IMR-90 (cell line): ENCODE measurements around the gene SIM2. TPM values are rescaled to one million over a fixed set of nuclear protein-coding genes. Genes with fewer than 3 reads are reported as not detected.

Experiments used
- ATAC-seq: fragments of 200-7000 bp; cut with Tn5 transposase; 2 replicates; pipeline ENCODE4 v1.9.1; 2020; ENCODE audit warnings: low read depth, mild to moderate bottlenecking, moderate library complexity
- BruUV-seq: library from RNA; stranded (reverse); fragments of 400-500 nt; replicated peaks from 2 replicates; lab custom pipeline; 2021; lab: Mats Ljungman, UMichigan
- CTCF ChIA-PET: fragments of 300-600 bp; formaldehyde crosslinking; extraction: SDS; loops from one replicate; lab custom pipeline; 2021; ENCODE audit warnings: antibody characterized with exemption; lab: Yijun Ruan, JAX
- POLR2A ChIA-PET: fragments of 300-600 bp; sonication (Branson Sonifier 250); formaldehyde crosslinking; loops from one replicate; lab custom pipeline; 2022; ENCODE audit warnings: antibody characterized with exemption; ENCODE audit not compliant: unreplicated experiment; lab: Charles Lee
- DNase-seq: peaks from one replicate; pipeline ENCODE4 v3.0.0; 2013
- H2AFZ ChIP-seq: replicated peaks from 2 replicates; pipeline ENCODE3; 2013; ENCODE audit warnings: low read length, mild to moderate bottlenecking; ENCODE audit not compliant: poor library complexity
- H2AK5ac ChIP-seq: 2 replicates; pipeline ENCODE4 v1.6.1; 2013; ENCODE audit warnings: low read depth, low read length, inconsistent platforms
- H2AK9ac ChIP-seq: replicated peaks from 2 replicates; pipeline ENCODE3; 2013; ENCODE audit warnings: mild to moderate bottlenecking, low read depth, low read length, moderate library complexity; ENCODE audit not compliant: poor library complexity
- H2BK120ac ChIP-seq: 2 replicates; pipeline ENCODE4 v1.6.1; 2013; ENCODE audit warnings: low read depth, low read length, inconsistent platforms
- H2BK15ac ChIP-seq: 3 replicates; pipeline ENCODE4 v1.6.1; 2013; ENCODE audit warnings: low read depth, low read length, inconsistent platforms
- H2BK20ac ChIP-seq: 2 replicates; pipeline ENCODE4 v1.6.1; 2013; ENCODE audit warnings: low read depth, mild to moderate bottlenecking, inconsistent platforms, low read length, moderate library complexity
- H2BK5ac ChIP-seq: 2 replicates; pipeline ENCODE4 v1.6.1; 2013; ENCODE audit warnings: mild to moderate bottlenecking, low read depth, low read length, inconsistent platforms; ENCODE audit not compliant: poor library complexity, severe bottlenecking
- H3K14ac ChIP-seq: replicated peaks from 2 replicates; pipeline ENCODE4 v1.6.1; 2013; ENCODE audit warnings: low read depth, low read length, inconsistent platforms
- H3K18ac ChIP-seq: 2 replicates; pipeline ENCODE4 v1.6.1; 2013; ENCODE audit warnings: low read depth, low read length, control low read depth
- H3K23ac ChIP-seq: 2 replicates; pipeline ENCODE4 v1.6.1; 2013; ENCODE audit warnings: low read depth, low read length, inconsistent platforms
- H3K27ac ChIP-seq: 2 replicates; pipeline ENCODE4 v1.5.1; 2013; ENCODE audit warnings: mild to moderate bottlenecking, control low read depth, low read length; ENCODE audit not compliant: insufficient read depth
- H3K27me3 ChIP-seq: 2 replicates; pipeline ENCODE4 v1.6.1; 2013; ENCODE audit warnings: low read length; ENCODE audit not compliant: control insufficient read depth, insufficient read depth
- H3K36me3 ChIP-seq: 2 replicates; pipeline ENCODE4 v1.6.1; 2013; ENCODE audit warnings: low read length, mixed read lengths; ENCODE audit not compliant: control insufficient read depth, insufficient read depth
- H3K4ac ChIP-seq: 2 replicates; pipeline ENCODE4 v1.6.1; 2013; ENCODE audit warnings: low read depth, low read length, inconsistent platforms
- H3K4me1 ChIP-seq: 2 replicates; pipeline ENCODE4 v1.6.1; 2013; ENCODE audit warnings: low read length, mixed read lengths; ENCODE audit not compliant: control insufficient read depth, insufficient read depth
- H3K4me2 ChIP-seq: 2 replicates; pipeline ENCODE4 v1.6.1; 2013; ENCODE audit warnings: low read depth, mild to moderate bottlenecking, control low read depth, low read length, moderate library complexity
- H3K4me3 ChIP-seq: 2 replicates; pipeline ENCODE4 v1.5.1; 2013; ENCODE audit warnings: low read depth, mild to moderate bottlenecking, control low read depth, low read length, moderate library complexity; ENCODE audit not compliant: insufficient read depth
- H3K56ac ChIP-seq: 2 replicates; pipeline ENCODE4 v1.6.1; 2013; ENCODE audit warnings: low read length, inconsistent platforms; ENCODE audit not compliant: insufficient read depth; ENCODE audit errors: extremely low read depth
- H3K79me1 ChIP-seq, 2 experiments: 2 replicates each; pipeline ENCODE4 v1.6.1; 2013; ENCODE audit warnings: low read length in 2 of 2, inconsistent platforms in 1 of 2, low read depth in 1 of 2
- H3K9ac ChIP-seq: 2 replicates; pipeline ENCODE4 v1.6.1; 2013; ENCODE audit warnings: low read depth, low read length, control low read depth
- H3K9me1 ChIP-seq: 2 replicates; pipeline ENCODE4 v1.6.1; 2013; ENCODE audit warnings: low read length, inconsistent platforms; ENCODE audit not compliant: insufficient read depth
- H3K9me3 ChIP-seq: 2 replicates; pipeline ENCODE4 v1.6.1; 2013; ENCODE audit warnings: low read length; ENCODE audit not compliant: control insufficient read depth, insufficient read depth
- H4K20me1 ChIP-seq: 2 replicates; pipeline ENCODE4 v1.6.1; 2013; ENCODE audit warnings: low read length, inconsistent platforms; ENCODE audit not compliant: insufficient read depth
- H4K5ac ChIP-seq: 2 replicates; pipeline ENCODE4 v1.6.1; 2013; ENCODE audit warnings: mild to moderate bottlenecking, low read depth, low read length, control low read depth
- H4K8ac ChIP-seq, 2 experiments: 2 replicates each; pipeline ENCODE4 v1.6.1; 2013; ENCODE audit warnings: low read depth in 2 of 2, low read length in 2 of 2, control low read depth in 1 of 2, inconsistent platforms in 1 of 2
- H4K91ac ChIP-seq: 2 replicates; pipeline ENCODE4 v1.6.1; 2013; ENCODE audit warnings: low read depth, low read length, inconsistent platforms; ENCODE audit not compliant: insufficient read depth
- BHLHE40 ChIP-seq: fragments of 150-350 bp; IDR thresholded peaks from 2 replicates; pipeline ENCODE4 v1.6.1; 2016; ENCODE audit warnings: mild to moderate bottlenecking, low read depth, low read length
- CEBPB ChIP-seq: IDR thresholded peaks from 2 replicates; pipeline ENCODE4 v1.6.1; 2012; ENCODE audit warnings: low read depth, low read length, improper control_type of control experiment
- CHD1 ChIP-seq: IDR thresholded peaks from 2 replicates; pipeline ENCODE4 v1.6.1; 2012; ENCODE audit warnings: low read depth, low read length, improper control_type of control experiment
- FOS ChIP-seq: fragments of 150-350 bp; IDR thresholded peaks from 2 replicates; pipeline ENCODE4 v1.6.1; 2016; ENCODE audit warnings: low read depth, low read length
- MAZ ChIP-seq: IDR thresholded peaks from 2 replicates; pipeline ENCODE4 v1.6.1; 2012; ENCODE audit warnings: low read depth, mild to moderate bottlenecking, low read length, improper control_type of control experiment, moderate library complexity, borderline replicate concordance
- MXI1 ChIP-seq: IDR thresholded peaks from 2 replicates; pipeline ENCODE4 v1.6.1; 2012; ENCODE audit warnings: low read depth, mild to moderate bottlenecking, low read length, moderate library complexity, borderline replicate concordance
- NFE2L2 ChIP-seq: fragments of 150-350 bp; IDR thresholded peaks from 2 replicates; pipeline ENCODE4 v1.6.1; 2016; ENCODE audit warnings: low read depth, mild to moderate bottlenecking, low read length
- POLR2A ChIP-seq: IDR thresholded peaks from 2 replicates; pipeline ENCODE4 v1.6.1; 2012; ENCODE audit warnings: mild to moderate bottlenecking, low read depth, low read length
- RAD21 ChIP-seq: IDR thresholded peaks from 2 replicates; pipeline ENCODE4 v1.6.1; 2012; ENCODE audit warnings: low read length, improper control_type of control experiment
- RCOR1 ChIP-seq: IDR thresholded peaks from 2 replicates; pipeline ENCODE4 v1.6.1; 2012; ENCODE audit warnings: mild to moderate bottlenecking, low read length, improper control_type of control experiment; ENCODE audit not compliant: insufficient replicate concordance
- RFX5 ChIP-seq: IDR thresholded peaks from 2 replicates; pipeline ENCODE4 v1.8.0; 2012; ENCODE audit warnings: low read depth, mild to moderate bottlenecking, low read length, moderate library complexity
- SMC3 ChIP-seq: fragments of 150-350 bp; IDR thresholded peaks from 2 replicates; pipeline ENCODE4 v1.6.1; 2016; ENCODE audit warnings: low read depth, mild to moderate bottlenecking, antibody characterized with exemption, low read length, moderate library complexity
- USF2 ChIP-seq: fragments of 150-350 bp; IDR thresholded peaks from 2 replicates; pipeline ENCODE4 v1.6.1; 2017; ENCODE audit warnings: mild to moderate bottlenecking, antibody characterized with exemption, low read length, low read depth
- WGBS, 2 experiments: methylation state at CpG; one replicate each; pipeline versions ENCODE4 v1.1.5 to v1.1.7; 2013; ENCODE audit warnings: missing lambda C conversion rate in 2 of 2; ENCODE audit not compliant: insufficient read length in 1 of 2; ENCODE audit errors: extremely low coverage in 2 of 2; 5-methylcytosine and 5-hydroxymethylcytosine counted together
- dilution Hi-C: fragments of 300-500 bp; cut with HindIII; formaldehyde crosslinking; loops from one replicate; pipeline ENCODE4 v1.14.3; 2018; ENCODE audit warnings: low sequenced_read_pairs; ENCODE audit not compliant: unreplicated experiment
- in situ Hi-C: fragments of 300-500 bp; cut with MboI; formaldehyde crosslinking; loops from 3 replicates; pipeline ENCODE4 v1.14.3; 2019; ENCODE audit warnings: low sequenced_read_pairs, inconsistent platforms, mixed read lengths
- intact Hi-C: fragments of 100-400 bp; cut with micrococcal nuclease; formaldehyde crosslinking; loops from 2 replicates; pipeline ENCODE4 v1.10.0; 2022
- polyA plus RNA-seq, 3 experiments: library from polyadenylated mRNA; depleted of rRNA; stranded (reverse); fragments of >200 nt; gene quantifications; 2 replicates each; pipeline ENCODE4 v1.2.3, GENCODE V29; 2012; ENCODE audit warnings: low replicate concordance in 1 of 3
- total RNA-seq: library from RNA; depleted of rRNA; stranded (reverse); fragments of >200 nt; gene quantifications from 2 replicates; pipeline ENCODE4 v1.2.3, GENCODE V29; 2012
- TF ChIP-seq, protein P1 (sequence below): conservative IDR thresholded peaks from 2 replicates; pipeline ENCODE4 v1.5.1; 2012; ENCODE audit warnings: mild to moderate bottlenecking, low read depth, low read length, improper control_type of control experiment
- TF ChIP-seq, protein P2 (sequence below): fragments of 150-350 bp; IDR thresholded peaks from 2 replicates; pipeline ENCODE4 v1.6.1; 2016; ENCODE audit warnings: low read depth, mild to moderate bottlenecking, low read length, moderate library complexity, borderline replicate concordance

The SIM2 gene
- total and polyA plus RNA-seq, 2 of the 4 experiments (the other 2 are of a cell fraction) = 2.2 to 7.5 TPM

DNA sequence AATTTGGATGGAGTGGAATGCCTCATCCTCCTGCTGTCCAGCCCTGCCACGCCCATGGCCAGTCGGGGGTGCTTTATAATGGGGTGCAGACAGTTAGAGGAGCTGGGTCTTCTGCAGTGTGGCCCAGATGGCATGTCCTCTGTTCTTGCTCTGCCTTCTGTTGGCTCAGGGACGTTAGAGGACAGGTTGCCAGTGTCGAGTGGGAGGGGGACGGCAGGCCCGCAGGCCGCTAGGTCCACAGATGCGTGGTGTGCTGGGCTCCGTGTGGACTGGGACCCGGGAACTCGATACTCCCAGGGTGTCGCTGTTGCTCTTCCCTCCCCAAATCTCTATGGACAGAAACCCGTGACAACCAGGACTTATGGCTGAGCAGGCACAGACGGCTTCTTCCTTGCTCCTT, 33.3 kb downstream of the SIM2 start:
- dilution Hi-C loops (no loop called here), in situ Hi-C loops (no loop called here), intact Hi-C loops (no loop called here)
- H4K5ac ChIP-seq = no peak overlapping the region
- H3K79me1 ChIP-seq = peaks cover 0 to 7% of the 10 kb centered on the region in 2 experiments; a peak in 2 of 4 replicates
- no peak overlapping the region for H3K23ac ChIP-seq
- WGBS, 2 experiments = 80% methylated on average over 4 of the region's 14 CpGs; no CpG with 5 or more reads in 1 of the 2 experiments
- ChIA-PET CTCF (no interaction called here), POLR2A (no interaction called here)
- H3K9ac ChIP-seq = no peak overlapping the region
- peaks cover 50% of the 10 kb centered on the region for H3K27me3 ChIP-seq
- H3K4me3 ChIP-seq = no peak overlapping the region
- no peaks in the 10 kb centered on the region for H4K20me1 ChIP-seq
- H3K27ac ChIP-seq = no peak overlapping the region
- BruUV-seq = no TSS peak
- H2AK5ac ChIP-seq = no peak overlapping the region
- no peak overlapping the region for H4K91ac ChIP-seq
- H3K9me3 ChIP-seq = no peaks in the 10 kb centered on the region
- H2BK120ac ChIP-seq = no peak overlapping the region
- H3K18ac ChIP-seq = no peak overlapping the region
- H2BK20ac ChIP-seq = no peak overlapping the region
- no peak overlapping the region for H3K14ac ChIP-seq
- H2AFZ ChIP-seq = no peak overlapping the region
- no peak for DNase-seq
- H3K4me1 ChIP-seq = no peaks in the 10 kb centered on the region
- H3K36me3 ChIP-seq = no peaks in the 10 kb centered on the region
- H3K56ac ChIP-seq = no peak overlapping the region
- no peak overlapping the region for H2AK9ac ChIP-seq
- no peak overlapping the region for H4K8ac ChIP-seq
- H3K4ac ChIP-seq = no peak overlapping the region
- H3K9me1 ChIP-seq = peaks cover 2% of the 10 kb centered on the region; the same call in 1 of the 2 replicates
- H2BK5ac ChIP-seq = no peak overlapping the region
- no peak overlapping the region for H3K4me2 ChIP-seq
- no peak for ATAC-seq
- TF ChIP-seq SMC3 = no peak
- TF ChIP-seq RAD21 = no peak
- TF ChIP-seq CEBPB = no peak
- TF ChIP-seq MAZ = no peak
- TF ChIP-seq, protein P1, sequence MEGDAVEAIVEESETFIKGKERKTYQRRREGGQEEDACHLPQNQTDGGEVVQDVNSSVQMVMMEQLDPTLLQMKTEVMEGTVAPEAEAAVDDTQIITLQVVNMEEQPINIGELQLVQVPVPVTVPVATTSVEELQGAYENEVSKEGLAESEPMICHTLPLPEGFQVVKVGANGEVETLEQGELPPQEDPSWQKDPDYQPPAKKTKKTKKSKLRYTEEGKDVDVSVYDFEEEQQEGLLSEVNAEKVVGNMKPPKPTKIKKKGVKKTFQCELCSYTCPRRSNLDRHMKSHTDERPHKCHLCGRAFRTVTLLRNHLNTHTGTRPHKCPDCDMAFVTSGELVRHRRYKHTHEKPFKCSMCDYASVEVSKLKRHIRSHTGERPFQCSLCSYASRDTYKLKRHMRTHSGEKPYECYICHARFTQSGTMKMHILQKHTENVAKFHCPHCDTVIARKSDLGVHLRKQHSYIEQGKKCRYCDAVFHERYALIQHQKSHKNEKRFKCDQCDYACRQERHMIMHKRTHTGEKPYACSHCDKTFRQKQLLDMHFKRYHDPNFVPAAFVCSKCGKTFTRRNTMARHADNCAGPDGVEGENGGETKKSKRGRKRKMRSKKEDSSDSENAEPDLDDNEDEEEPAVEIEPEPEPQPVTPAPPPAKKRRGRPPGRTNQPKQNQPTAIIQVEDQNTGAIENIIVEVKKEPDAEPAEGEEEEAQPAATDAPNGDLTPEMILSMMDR = no peak
- no peak for TF ChIP-seq CHD1
- no peak for TF ChIP-seq USF2
- TF ChIP-seq FOS = no peak
- no peak for TF ChIP-seq RFX5
- TF ChIP-seq NFE2L2 = no peak
- TF ChIP-seq, protein P2, sequence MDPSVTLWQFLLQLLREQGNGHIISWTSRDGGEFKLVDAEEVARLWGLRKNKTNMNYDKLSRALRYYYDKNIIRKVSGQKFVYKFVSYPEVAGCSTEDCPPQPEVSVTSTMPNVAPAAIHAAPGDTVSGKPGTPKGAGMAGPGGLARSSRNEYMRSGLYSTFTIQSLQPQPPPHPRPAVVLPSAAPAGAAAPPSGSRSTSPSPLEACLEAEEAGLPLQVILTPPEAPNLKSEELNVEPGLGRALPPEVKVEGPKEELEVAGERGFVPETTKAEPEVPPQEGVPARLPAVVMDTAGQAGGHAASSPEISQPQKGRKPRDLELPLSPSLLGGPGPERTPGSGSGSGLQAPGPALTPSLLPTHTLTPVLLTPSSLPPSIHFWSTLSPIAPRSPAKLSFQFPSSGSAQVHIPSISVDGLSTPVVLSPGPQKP = no peak
- no peak for TF ChIP-seq POLR2A
- no peak for TF ChIP-seq MXI1
- TF ChIP-seq RCOR1 = no peak
- TF ChIP-seq BHLHE40 = no peak
- H2BK15ac ChIP-seq = no peak overlapping the region
